OCI-LY7 (cell line): ENCODE measurements around the gene RHOT1. TPM values are rescaled to one million over a fixed set of nuclear protein-coding genes. Genes with fewer than 3 reads are reported as not detected.

ENCODE experiments used
- BruUV-seq: library from RNA; stranded (reverse); fragments of 400-500 nt; replicated peaks from 2 replicates; lab custom pipeline; 2021; lab: Mats Ljungman, UMichigan
- CTCF ChIA-PET: fragments of 300-600 bp; sonication (Branson Sonifier 250); formaldehyde crosslinking; loops from one replicate; lab custom pipeline; 2022; ENCODE audit warnings: antibody characterized with exemption; ENCODE audit not compliant: unreplicated experiment; lab: Charles Lee
- POLR2A ChIA-PET: fragments of 300-600 bp; sonication (Branson Sonifier 250); formaldehyde crosslinking; loops from one replicate; lab custom pipeline; 2022; ENCODE audit warnings: antibody characterized with exemption; lab: Charles Lee
- DNase-seq: peaks from one replicate; pipeline ENCODE4 v3.0.0-alpha.2; 2015; ENCODE audit warnings: low spot score
- H2AFZ ChIP-seq: fragments of 200-600 bp; sonication (generic), shearing (Covaris generic); 2 replicates; pipeline ENCODE4 v1.6.1; 2014; ENCODE audit warnings: mild to moderate bottlenecking, antibody characterized with exemption, low read length, moderate library complexity
- H3K27ac ChIP-seq: fragments of 200-600 bp; sonication (generic); 2 replicates; pipeline ENCODE4 v1.5.1; 2014; ENCODE audit warnings: mixed run types, low read depth, mild to moderate bottlenecking, moderate library complexity, low read length, inconsistent platforms; ENCODE audit not compliant: poor library complexity, severe bottlenecking
- H3K36me3 ChIP-seq: fragments of 200-600 bp; sonication (generic); 2 replicates; pipeline ENCODE4 v1.6.1; 2014; ENCODE audit warnings: mild to moderate bottlenecking, antibody characterized with exemption, low read length, moderate library complexity, mixed read lengths; ENCODE audit not compliant: insufficient read depth
- H3K4me1 ChIP-seq: fragments of 200-600 bp; sonication (generic); 2 replicates; pipeline ENCODE4 v1.5.1; 2014; ENCODE audit warnings: mild to moderate bottlenecking, low read length; ENCODE audit not compliant: insufficient read depth, poor library complexity, severe bottlenecking
- H3K4me2 ChIP-seq: fragments of 200-600 bp; sonication (generic); 2 replicates; pipeline ENCODE4 v1.6.1; 2014; ENCODE audit warnings: mild to moderate bottlenecking, low read length
- H3K4me3 ChIP-seq: fragments of 200-600 bp; sonication (generic); 2 replicates; pipeline ENCODE4 v1.5.1; 2014; ENCODE audit warnings: mild to moderate bottlenecking, low read depth, low read length; ENCODE audit not compliant: poor library complexity, severe bottlenecking
- H3K79me2 ChIP-seq: fragments of 200-600 bp; sonication (generic); 2 replicates; pipeline ENCODE4 v1.6.1; 2016; ENCODE audit warnings: low read depth, mild to moderate bottlenecking, low read length, moderate library complexity, mixed read lengths; ENCODE audit not compliant: insufficient read depth
- H3K9me2 ChIP-seq: fragments of 200-600 bp; sonication (generic); 2 replicates; pipeline ENCODE4 v1.6.1; 2016; ENCODE audit warnings: mild to moderate bottlenecking, low read length, mixed read lengths; ENCODE audit not compliant: insufficient read depth
- H3K9me3 ChIP-seq: fragments of 200-600 bp; sonication (generic); 2 replicates; pipeline ENCODE4 v1.6.1; 2014; ENCODE audit warnings: mild to moderate bottlenecking, mixed run types, low read length, mixed read lengths
- H4K20me1 ChIP-seq: fragments of 200-600 bp; sonication (generic); 2 replicates; pipeline ENCODE4 v1.6.1; 2014; ENCODE audit warnings: mild to moderate bottlenecking, antibody characterized with exemption, low read length, moderate library complexity, mixed read lengths; ENCODE audit not compliant: insufficient read depth
- CTCF ChIP-seq: fragments of 200-600 bp; sonication (generic); conservative IDR thresholded peaks from 2 replicates; pipeline ENCODE4 v1.5.1; 2014; ENCODE audit warnings: mild to moderate bottlenecking, antibody characterized with exemption, low read length, moderate library complexity, mixed read lengths
- EZH2phosphoT487 ChIP-seq: fragments of 200-600 bp; sonication (generic); IDR thresholded peaks from 2 replicates; pipeline ENCODE4 v1.6.1; 2018; ENCODE audit warnings: low read depth, borderline replicate concordance, mild to moderate bottlenecking, mixed run types, antibody characterized with exemption, low read length, moderate library complexity, mixed read lengths
- intact Hi-C: fragments of 100-400 bp; cut with micrococcal nuclease; formaldehyde crosslinking; loops from one replicate; pipeline ENCODE4 v1.10.0; 2022; ENCODE audit not compliant: unreplicated experiment
- total RNA-seq, 2 experiments: library from RNA; depleted of rRNA in 1 of 2; stranded (reverse); fragments of >200 nt in 1 of 2; shearing (Covaris generic) in 1 of 2; gene quantifications; 2 replicates each; pipeline ENCODE4 v1.2.3, GENCODE V29; 2014 to 2022

Gene RHOT1
- total RNA-seq, 2 experiments from 2014 or later = 19.4 to 24.2 TPM

GRCh38 chr17:32110596-32110995 lies 31.7 kb upstream of the RHOT1 start:
- TF ChIP-seq EZH2phosphoT487 (no peak), CTCF (no peak)
- ChIA-PET POLR2A (no interaction called here), CTCF (no interaction called here)
- no peak for DNase-seq
- Histone ChIP-seq H3K9me2 (no peaks in the 10 kb centered on the region), H3K9me3 (no peaks in the 10 kb centered on the region), H3K36me3 (no peaks in the 10 kb centered on the region), H3K4me1 (peaks cover 12% of the 10 kb centered on the region), H3K27ac (no peak overlapping the region), H3K4me2 (no peak overlapping the region), H3K79me2 (no peaks in the 10 kb centered on the region), H4K20me1 (no peaks in the 10 kb centered on the region), H3K4me3 (no peak overlapping the region), H2AFZ (no peak overlapping the region)
- intact Hi-C loops = no loop called here
- no TSS peak for BruUV-seq

- Histone ChIP-seq H3K4me1 (peaks cover 12% of the 10 kb centered on the region), H3K4me3 (no peak overlapping the region), H3K4me2 (no peak overlapping the region), H3K79me2 (no peaks in the 10 kb centered on the region), H3K9me2 (no peaks in the 10 kb centered on the region), H4K20me1 (no peaks in the 10 kb centered on the region), H3K36me3 (no peaks in the 10 kb centered on the region), H3K27ac (no peak overlapping the region), H3K9me3 (no peaks in the 10 kb centered on the region), H2AFZ (no peak overlapping the region)
- BruUV-seq = no TSS peak
- CTCF ChIA-PET = no interaction called here
- intact Hi-C loops = no loop called here
- TF ChIP-seq EZH2phosphoT487 = no peak
- peak; percentile 58 for TF ChIP-seq CTCF
- peak; percentile 12 for DNase-seq
- POLR2A ChIA-PET = no interaction called here
These were observed 31.0 kb upstream of the RHOT1 start for GRCh38 chr17:32111141-32111771.

GRCh38 chr17:32112416-32112815 lies 29.9 kb upstream of the RHOT1 start:
- intact Hi-C loops = no loop called here
- TF ChIP-seq EZH2phosphoT487 (no peak), CTCF (peak; percentile 44)
- H4K20me1 ChIP-seq = no peaks in the 10 kb centered on the region
- H3K9me2 ChIP-seq = no peaks in the 10 kb centered on the region
- no peak overlapping the region for H2AFZ ChIP-seq
- no peak overlapping the region for H3K4me3 ChIP-seq
- CTCF ChIA-PET = no interaction called here
- no peak for DNase-seq
- H3K9me3 ChIP-seq = no peaks in the 10 kb centered on the region
- no peaks in the 10 kb centered on the region for H3K79me2 ChIP-seq
- H3K27ac ChIP-seq = no peak overlapping the region
- POLR2A ChIA-PET = no interaction called here
- H3K4me1 ChIP-seq = peaks cover 12% of the 10 kb centered on the region
- H3K4me2 ChIP-seq = no peak overlapping the region
- H3K36me3 ChIP-seq = no peaks in the 10 kb centered on the region
- BruUV-seq = no TSS peak
